GM19239 (cell line): ENCODE results near the gene HSPG2.

Experiments used
- DNase-seq: peaks from one replicate; pipeline ENCODE4 v3.0.0; 2011; ENCODE audit warnings: low spot score; ENCODE audit not compliant: insufficient read length
- FAIRE-seq: peaks from 2 replicates; lab custom pipeline; 2011; peaks lifted over from hg19 to GRCh38; lab: Jason Lieb, UNC

The HSPG2 gene

GRCh38 chr1:21902026-21903012 lies 34.8 kb downstream of the HSPG2 start:
- FAIRE-seq, result no peak

DNA sequence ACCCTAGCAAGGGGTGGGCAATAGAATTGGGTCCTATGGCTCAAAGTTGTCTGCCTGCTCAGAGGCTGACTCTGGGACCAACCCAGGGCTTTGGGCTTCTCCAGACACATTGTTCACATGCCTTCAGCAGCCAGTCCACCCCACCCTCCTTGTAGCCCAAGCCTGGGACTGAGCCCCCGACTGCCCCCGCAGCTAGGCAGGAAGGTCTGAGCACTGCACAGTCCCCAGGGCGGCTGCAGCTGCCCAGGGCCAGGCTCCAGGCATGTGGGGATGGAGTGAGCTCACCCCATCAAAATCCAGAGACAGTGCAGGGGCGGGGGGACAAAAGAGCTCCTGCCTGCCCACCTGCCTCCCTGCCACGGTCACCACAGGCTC lies 35.6 kb downstream of the HSPG2 start:
- no peak for FAIRE-seq

More at GRCh38 chr1:21902026-21903012, 34.8 kb downstream of the HSPG2 start:
- no peak for DNase-seq

GRCh38 chr1:21900766-21901472 lies 36.2 kb downstream of the HSPG2 start:
- FAIRE-seq, result no peak
- DNase-seq, result no peak

More for the DNA sequence above, 35.6 kb downstream of the HSPG2 start:
- no peak for DNase-seq

DNA sequence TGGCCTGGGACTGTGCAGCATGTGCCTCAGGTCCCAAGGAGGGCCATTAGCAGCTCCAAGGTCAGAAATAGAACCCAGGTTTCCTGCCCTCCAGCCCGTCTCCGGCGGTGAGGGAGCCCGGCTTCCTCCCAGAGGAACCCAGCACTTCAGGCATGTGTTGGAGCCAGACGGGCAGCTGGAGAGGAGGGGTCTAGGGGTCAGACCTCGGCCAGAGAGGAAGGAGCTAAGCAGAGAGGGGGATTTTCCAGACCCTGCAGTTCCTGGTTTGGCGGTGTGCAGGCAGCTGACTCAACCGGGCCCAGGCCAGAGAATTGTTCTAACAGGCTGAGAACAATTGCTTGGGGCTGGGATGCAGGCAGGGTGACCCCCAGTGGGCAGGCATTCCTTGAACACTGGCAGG lies 37.1 kb downstream of the HSPG2 start:
- no peak for FAIRE-seq

GRCh38 chr1:21899267-21899810 lies 37.8 kb downstream of the HSPG2 start:
- FAIRE-seq, result peak; percentile 18
- no peak for DNase-seq

More for the DNA sequence above, 37.1 kb downstream of the HSPG2 start:
- DNase-seq, result no peak

- FAIRE-seq, result no peak
Observed at GRCh38 chr1:21898326-21899200, 38.5 kb downstream of the HSPG2 start.

GRCh38 chr1:21897844-21898243 lies 39.3 kb downstream of the HSPG2 start:
- DNase-seq (no peak), FAIRE-seq (no peak)

More at GRCh38 chr1:21898326-21899200, 38.5 kb downstream of the HSPG2 start:
- DNase-seq, result no peak

- FAIRE-seq (no peak), DNase-seq (no peak)
Observed at GRCh38 chr1:21896652-21897532, 40.2 kb downstream of the HSPG2 start.

- no peak for DNase-seq
- FAIRE-seq, result no peak
Observed at GRCh38 chr1:21896026-21896425, 41.1 kb downstream of the HSPG2 start.

GRCh38 chr1:21894034-21894881 lies 42.9 kb downstream of the HSPG2 start:
- FAIRE-seq, result no peak
- no peak for DNase-seq

- no peak for FAIRE-seq
- no peak for DNase-seq
Observed at GRCh38 chr1:21893046-21893805, 43.9 kb downstream of the HSPG2 start.

DNA sequence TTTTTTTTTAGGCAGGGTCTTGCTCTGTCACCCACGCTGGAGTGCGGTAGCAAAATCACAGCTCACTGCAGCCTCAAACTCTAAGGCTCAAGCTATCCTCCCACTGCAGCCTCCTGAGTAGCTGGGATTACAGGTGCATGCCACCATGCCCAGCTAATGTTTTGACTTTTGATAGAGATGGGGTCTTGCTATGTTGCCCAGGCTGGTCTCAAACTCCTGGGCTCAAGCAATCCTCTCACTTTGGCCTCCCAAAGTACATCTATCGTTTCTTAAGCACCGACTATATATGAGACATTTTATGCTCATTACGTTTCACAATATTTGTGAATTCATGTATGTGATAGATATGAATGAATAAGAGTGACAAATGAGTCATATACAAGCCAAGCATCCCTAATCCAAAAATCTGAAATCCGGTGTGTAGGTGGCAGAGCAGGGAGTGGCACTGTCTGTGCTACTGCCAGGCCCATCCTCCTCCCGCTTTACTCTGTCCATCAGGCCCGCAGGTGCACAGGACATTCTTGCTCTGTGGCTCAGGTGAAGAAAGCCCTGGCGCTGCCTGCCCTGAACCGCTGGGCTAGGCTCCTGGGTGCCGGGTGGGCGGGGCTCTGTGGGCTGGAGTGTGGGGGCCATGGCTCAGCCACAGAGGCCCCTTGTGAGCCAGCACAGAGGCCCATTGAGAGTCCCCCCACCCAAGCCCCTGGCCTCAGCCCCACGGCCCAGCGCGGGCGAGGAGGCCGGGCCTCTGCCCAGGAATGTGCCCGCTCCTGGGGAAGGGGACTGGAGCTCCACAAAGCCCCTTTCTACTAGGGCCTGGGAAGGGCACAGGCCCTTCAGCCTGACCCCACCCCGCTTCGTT lies 45.3 kb downstream of the HSPG2 start:
- no peak for FAIRE-seq
- no peak for DNase-seq

DNA sequence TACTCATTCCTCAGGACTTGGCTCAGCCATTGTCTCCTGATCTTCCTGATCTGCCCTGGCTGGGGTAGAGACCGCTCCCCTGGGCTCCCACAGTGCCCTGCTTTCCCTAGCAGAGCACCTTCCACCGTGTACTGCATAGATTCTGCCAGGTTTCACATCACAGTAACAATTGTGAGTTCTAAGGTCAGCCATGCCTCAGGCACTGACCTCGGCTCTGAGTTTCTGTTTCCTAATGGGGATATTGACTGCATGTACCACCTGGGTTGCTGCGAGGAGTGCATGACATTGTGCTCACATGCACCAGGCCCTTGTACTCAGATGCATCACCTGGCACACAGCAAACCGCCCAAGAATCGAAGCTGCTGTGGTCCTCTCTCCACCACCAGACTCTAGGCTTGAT lies 46.0 kb downstream of the HSPG2 start:
- FAIRE-seq, result no peak
- DNase-seq, result no peak

DNA sequence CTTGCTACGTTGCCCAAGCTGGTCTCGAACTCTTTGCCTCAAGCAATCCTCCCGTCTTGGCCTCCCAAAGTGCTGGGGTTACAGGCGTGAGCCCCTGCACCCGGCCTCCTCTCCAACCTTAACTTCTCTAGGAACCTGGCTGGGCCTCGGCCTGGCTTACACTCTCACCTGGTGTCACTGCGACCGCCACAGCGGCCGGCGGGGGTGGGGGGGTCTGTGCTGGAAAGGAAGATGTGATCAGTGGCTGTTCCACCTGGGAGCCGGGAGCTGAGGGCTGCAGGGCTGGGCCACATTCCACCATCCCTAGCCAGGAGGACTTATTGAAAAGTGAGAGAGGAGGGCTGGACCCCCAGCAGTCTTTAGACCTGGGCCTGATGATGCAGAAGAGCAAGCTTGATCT lies 48.6 kb downstream of the HSPG2 start:
- FAIRE-seq, result no peak
- DNase-seq, result no peak

GRCh38 chr1:21887796-21888195 lies 49.3 kb downstream of the HSPG2 start:
- FAIRE-seq, result no peak

DNA sequence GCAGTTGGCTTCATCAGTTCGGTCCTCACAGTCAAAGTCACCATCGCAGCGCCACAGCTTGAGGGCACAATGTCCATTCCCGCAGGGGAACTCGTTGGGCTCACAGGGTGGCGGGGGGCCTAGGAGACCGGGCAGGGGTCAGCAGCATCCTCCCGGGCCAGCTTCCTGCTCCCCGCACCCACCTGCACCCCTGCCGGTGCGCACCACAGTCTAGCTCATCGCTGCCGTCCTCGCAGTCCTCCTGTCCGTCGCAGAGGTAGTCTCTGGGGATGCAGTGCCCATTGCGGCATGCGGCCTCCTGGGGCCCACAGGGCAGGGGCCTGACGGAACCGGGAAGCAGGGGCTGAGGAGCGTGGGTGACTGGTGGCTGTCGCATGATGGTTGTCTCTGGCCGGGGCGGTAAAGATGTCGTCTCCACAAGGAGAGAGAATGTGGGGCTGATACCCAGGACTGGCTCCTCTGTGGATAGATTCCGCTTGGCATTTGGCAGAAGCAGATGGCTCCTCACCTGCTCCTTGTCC lies 49.8 kb downstream of the HSPG2 start:
- no peak for DNase-seq
- no peak for FAIRE-seq

More at GRCh38 chr1:21887796-21888195, 49.3 kb downstream of the HSPG2 start:
- no peak for DNase-seq
